ENCODE data around the gene RIT2. TPM values are rescaled to one million over a fixed set of nuclear protein-coding genes. Genes with fewer than 3 reads are reported as not detected.

The RIT2 gene
- total RNA-seq = not detected in 2 replicates

GRCh38 chr18:43115076-43115921 is at the start of gene RIT2:
TSS of gene RIT2 (minus strand) at chr18:43115685.

Other genes starting within 250 kb of the RIT2 start
- gene SYT4, start 161.8 kb upstream of the RIT2 start, total RNA-seq = not detected in 2 replicates